H1 (cell line): ENCODE data around the gene ZNF281. TPM values are rescaled to one million over a fixed set of nuclear protein-coding genes. Genes with fewer than 3 reads are reported as not detected.

Experiments
- CTCF ChIA-PET: fragments of 300-600 bp; sonication (Branson Sonifier 250); formaldehyde crosslinking; loops from one replicate; lab custom pipeline; 2021; ENCODE audit not compliant: partially characterized antibody; lab: Charles Lee
- POLR2A ChIA-PET: fragments of 300-600 bp; sonication (Branson Sonifier 250); formaldehyde crosslinking; loops from one replicate; lab custom pipeline; 2021; ENCODE audit warnings: inconsistent platforms; ENCODE audit not compliant: partially characterized antibody; lab: Charles Lee
- DNase-seq, 2 experiments: peaks; one replicate each; pipeline versions ENCODE4 v3.0.0 to v3.0.0-alpha.2; 2010 to 2022; ENCODE audit warnings: low spot score in 2 of 2, low read depth in 1 of 2, mixed read lengths in 1 of 2
- FAIRE-seq: peaks from 2 replicates; lab custom pipeline; 2011; peaks lifted over from hg19 to GRCh38; lab: Jason Lieb, UNC
- H2AFZ ChIP-seq: 2 replicates; pipeline ENCODE4 v1.8.1; 2012; ENCODE audit warnings: low read length, inconsistent platforms
- H2AK5ac ChIP-seq: 2 replicates; pipeline ENCODE4 v1.6.1; 2013; ENCODE audit warnings: low read depth, low read length
- H2BK120ac ChIP-seq: replicated peaks from 2 replicates; pipeline ENCODE3; 2013; ENCODE audit warnings: low read depth, low read length, inconsistent platforms
- H2BK12ac ChIP-seq: 2 replicates; pipeline ENCODE4 v1.6.1; 2013; ENCODE audit warnings: low read depth, low read length
- H2BK15ac ChIP-seq: 2 replicates; pipeline ENCODE4 v1.6.1; 2013; ENCODE audit warnings: low read length
- H2BK20ac ChIP-seq: 2 replicates; pipeline ENCODE4 v1.6.1; 2013; ENCODE audit warnings: low read length
- H2BK5ac ChIP-seq: 2 replicates; pipeline ENCODE4 v1.6.1; 2013; ENCODE audit warnings: low read depth, low read length
- H3K14ac ChIP-seq: 2 replicates; pipeline ENCODE4 v1.6.1; 2013; ENCODE audit warnings: inconsistent platforms; ENCODE audit not compliant: insufficient read length
- H3K18ac ChIP-seq: 2 replicates; pipeline ENCODE4 v1.6.1; 2013; ENCODE audit warnings: low read length; ENCODE audit errors: extremely low read depth
- H3K23ac ChIP-seq: 2 replicates; pipeline ENCODE4 v1.6.1; 2013; ENCODE audit warnings: inconsistent platforms; ENCODE audit not compliant: insufficient read length
- H3K23me2 ChIP-seq: 2 replicates; pipeline ENCODE4 v1.6.1; 2013; ENCODE audit warnings: low read depth, low read length
- H3K27ac ChIP-seq: 2 replicates; pipeline ENCODE4 v1.6.1; 2011; ENCODE audit warnings: low read depth, low read length, inconsistent platforms
- H3K27me3 ChIP-seq, 4 experiments: replicated peaks in 1 of 4; 1 replicate in 1 of 4; 2 replicates in 3 of 4; pipeline versions ENCODE4 v1.6.1 to v1.8.1; 2011 to 2013; ENCODE audit warnings: low read length in 3 of 4, mild to moderate bottlenecking in 3 of 4, inconsistent platforms in 2 of 4, mixed read lengths in 2 of 4, moderate library complexity in 1 of 4; ENCODE audit not compliant: control insufficient read depth in 3 of 4, insufficient read depth in 3 of 4; ENCODE audit errors: extremely low read depth in 1 of 4
- H3K36me3 ChIP-seq, 4 experiments: 2 replicates each; pipeline versions ENCODE4 v1.6.1 to v1.8.1; 2011 to 2013; ENCODE audit warnings: mild to moderate bottlenecking in 4 of 4, low read length in 3 of 4, moderate library complexity in 2 of 4, control low read depth in 1 of 4, inconsistent platforms in 1 of 4; ENCODE audit not compliant: insufficient read depth in 4 of 4, control insufficient read depth in 2 of 4
- H3K4ac ChIP-seq: replicated peaks from 2 replicates; pipeline ENCODE3; 2013; ENCODE audit warnings: low read length, low read depth, mixed read lengths, inconsistent platforms; ENCODE audit not compliant: insufficient read length
- H3K4me1 ChIP-seq, 4 experiments: replicated peaks in 1 of 4; 1 replicate in 1 of 4; 2 replicates in 3 of 4; pipeline versions ENCODE4 v1.6.1 to v1.8.1; 2011 to 2013; ENCODE audit warnings: low read length in 3 of 4, inconsistent platforms in 2 of 4, mixed read lengths in 1 of 4; ENCODE audit not compliant: insufficient read depth in 4 of 4, control insufficient read depth in 3 of 4
- H3K4me2 ChIP-seq, 2 experiments: 2 replicates each; pipeline versions ENCODE4 v1.6.1 to v1.8.1; 2011 to 2013; ENCODE audit warnings: low read depth in 2 of 2, low read length in 2 of 2, control low read depth in 1 of 2, inconsistent platforms in 1 of 2, mild to moderate bottlenecking in 1 of 2; ENCODE audit not compliant: insufficient read depth in 1 of 2
- H3K4me3 ChIP-seq, 4 experiments: fragments of 200-600, 300-600 bp in 1 of 4; sonication (generic), shearing (Covaris generic), sonication (Bioruptor Twin) in 1 of 4; 2 replicates each; pipeline versions ENCODE4 v1.5.1 to v1.8.1; 2011 to 2016; ENCODE audit warnings: low read length in 4 of 4, low read depth in 3 of 4, control low read depth in 2 of 4, inconsistent platforms in 2 of 4, mild to moderate bottlenecking in 2 of 4, mixed read lengths in 1 of 4, moderate library complexity in 1 of 4; ENCODE audit not compliant: insufficient read depth in 2 of 4; ENCODE audit errors: extremely low read depth in 1 of 4
- H3K56ac ChIP-seq: replicated peaks from 2 replicates; pipeline ENCODE3; 2013; ENCODE audit warnings: low read depth, mild to moderate bottlenecking, mixed read lengths, low read length, inconsistent platforms; ENCODE audit not compliant: insufficient read length
- H3K79me1 ChIP-seq: 2 replicates; pipeline ENCODE4 v1.6.1; 2013; ENCODE audit warnings: low read depth, low read length, control low read depth
- H3K79me2 ChIP-seq, 2 experiments: 2 replicates each; pipeline versions ENCODE4 v1.6.1 to v1.8.1; 2012 to 2013; ENCODE audit warnings: low read length in 2 of 2, mild to moderate bottlenecking in 2 of 2, inconsistent platforms in 1 of 2; ENCODE audit not compliant: insufficient read depth in 2 of 2, control insufficient read depth in 1 of 2
- H3K9ac ChIP-seq, 4 experiments: replicated peaks in 1 of 4; 1 replicate in 1 of 4; 2 replicates in 3 of 4; pipeline versions ENCODE4 v1.6.1 to v1.8.1; 2011 to 2013; ENCODE audit warnings: low read depth in 3 of 4, low read length in 3 of 4, control low read depth in 2 of 4, mild to moderate bottlenecking in 2 of 4, moderate library complexity in 2 of 4, inconsistent platforms in 1 of 4; ENCODE audit errors: extremely low read depth in 1 of 4
- H3K9me3 ChIP-seq, 2 experiments: 2 replicates each; pipeline versions ENCODE4 v1.6.1 to v1.8.1; 2012 to 2013; ENCODE audit warnings: mild to moderate bottlenecking in 2 of 2, moderate library complexity in 2 of 2, control low read depth in 1 of 2, inconsistent platforms in 1 of 2, low read depth in 1 of 2, low read length in 1 of 2, mixed read lengths in 1 of 2; ENCODE audit not compliant: insufficient read depth in 2 of 2
- H4K20me1 ChIP-seq, 2 experiments: replicated peaks in 1 of 2; 2 replicates each; pipeline versions ENCODE3 to v1.8.1; 2011 to 2013; ENCODE audit warnings: inconsistent platforms in 2 of 2, low read length in 2 of 2, mild to moderate bottlenecking in 1 of 2; ENCODE audit not compliant: insufficient read depth in 2 of 2, control insufficient read depth in 1 of 2
- H4K5ac ChIP-seq: 2 replicates; pipeline ENCODE4 v1.6.1; 2013; ENCODE audit warnings: low read length, low read depth, mixed read lengths, inconsistent platforms; ENCODE audit not compliant: insufficient read length
- H4K8ac ChIP-seq: 2 replicates; pipeline ENCODE4 v1.8.0; 2013; ENCODE audit warnings: mild to moderate bottlenecking, moderate library complexity, low read length, inconsistent platforms; ENCODE audit not compliant: insufficient read depth; ENCODE audit errors: extremely low read depth
- H4K91ac ChIP-seq: replicated peaks from 2 replicates; pipeline ENCODE3; 2013; ENCODE audit warnings: low read length, mixed read lengths, inconsistent platforms; ENCODE audit not compliant: insufficient read length
- BRCA1 ChIP-seq: IDR thresholded peaks from 2 replicates; pipeline ENCODE4 v1.6.1; 2012; ENCODE audit warnings: low read depth, low read length, improper control_type of control experiment
- CBX8 ChIP-seq: fragments of 300-800, 300-1000 bp; sonication (generic); IDR thresholded peaks from 2 replicates; pipeline ENCODE4 v1.7.1; 2016; ENCODE audit warnings: low read depth, low read length, borderline replicate concordance
- CEBPB ChIP-seq: IDR thresholded peaks from 2 replicates; pipeline ENCODE4 v1.6.1; 2012; ENCODE audit warnings: low read depth, low read length
- JUND ChIP-seq: IDR thresholded peaks from 2 replicates; pipeline ENCODE4 v1.6.1; 2011; ENCODE audit warnings: mild to moderate bottlenecking, improper control_type of control experiment, low read length
- WGBS, 2 experiments: shearing (Covaris generic) in 1 of 2; methylation state at CpG; one replicate each; pipeline versions ENCODE4 v1.1.6 to v1.1.7; 2013 to 2015; ENCODE audit warnings: low lambda C conversion rate in 2 of 2, mixed read lengths in 2 of 2, inconsistent platforms in 1 of 2, low coverage in 1 of 2, missing lambda C conversion rate in 1 of 2; ENCODE audit not compliant: insufficient replicate concordance in 2 of 2, insufficient coverage in 1 of 2, insufficient read length in 1 of 2; ENCODE audit errors: extremely low coverage in 1 of 2, missing lambda C conversion rate in 1 of 2; 5-methylcytosine and 5-hydroxymethylcytosine counted together
- polyA plus RNA-seq, 7 experiments: library from polyadenylated mRNA; depleted of rRNA in 3 of 7; stranded (reverse) in 5 of 7; unstranded in 2 of 7; fragments of >200 nt in 5 of 7; fragments of 200-250 nt in 2 of 7; gene quantifications; 1 replicate in 5 of 7; 2 replicates in 1 of 7; 4 replicates in 1 of 7; pipeline versions ENCODE4 v1.2.1 to v1.2.3, GENCODE V29; 2011 to 2013; ENCODE audit warnings: missing spikeins in 2 of 7, mixed read lengths in 2 of 7
- total RNA-seq: library from RNA; stranded (reverse); fragmentation: NEBNext Ultra II Directional; extraction: Animal tissue kit (Norgen Biotek cat#: 25700); gene quantifications from 2 replicates; pipeline ENCODE4 v1.2.1, GENCODE V29; 2021

The ZNF281 gene
- total and polyA plus RNA-seq, 2 of the 8 experiments (the other 6 are each of a cell fraction or from before 2014, with no cell fraction given), result 19.5 to 61.4 TPM

DNA sequence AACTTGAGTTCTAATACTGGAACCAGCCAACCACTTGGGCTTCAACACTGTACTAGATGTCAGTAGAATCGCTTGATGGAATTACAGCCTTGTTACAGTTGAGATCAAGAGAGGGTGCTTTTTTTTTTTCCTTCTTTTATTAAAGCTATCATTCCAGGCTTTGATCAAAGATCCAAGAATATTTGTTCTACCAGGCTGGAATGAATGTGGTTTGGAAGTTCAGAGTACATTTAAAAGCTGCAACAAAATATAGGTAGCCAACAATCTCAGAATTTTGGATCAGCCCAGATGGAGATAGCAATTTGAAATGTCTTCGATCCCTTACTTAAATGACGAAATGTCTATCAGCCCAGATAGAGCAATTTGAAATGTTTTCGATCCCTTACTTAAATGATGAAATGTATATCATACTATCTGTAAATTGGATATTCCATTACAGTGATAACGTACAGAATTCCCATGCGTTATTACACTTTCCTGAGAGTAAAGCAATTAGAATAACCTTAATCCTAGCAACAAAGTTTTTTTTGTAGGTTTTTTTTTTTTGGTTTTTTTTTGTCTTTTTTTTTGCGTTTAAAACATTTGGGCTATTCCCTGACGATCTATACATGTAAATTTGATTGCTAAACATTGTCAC, 3.6 kb downstream of the ZNF281 start:
- Histone ChIP-seq H3K4me2 (peak overlapping the region; percentile 61 to 83), H3K9ac (no peak overlapping the region), H3K18ac (no peak overlapping the region), H3K79me2 (peaks cover 35 to 85% of the 10 kb centered on the region in 2 experiments), H3K4ac (no peak overlapping the region), H2BK15ac (no peak overlapping the region), H4K8ac (no peak overlapping the region), H2AK5ac (no peak overlapping the region), H3K9me3 (no peaks in the 10 kb centered on the region), H2BK12ac (no peak overlapping the region), H2AFZ (no peak overlapping the region), H2BK5ac (no peak overlapping the region), H4K91ac (no peak overlapping the region), H3K79me1 (no peaks in the 10 kb centered on the region), H3K36me3 (peaks cover 8 to 69% (median 22%) of the 10 kb centered on the region in 4 experiments), H3K23ac (no peak overlapping the region), H3K4me1 (peaks cover 2 to 11% (median 8%) of the 10 kb centered on the region in 4 experiments; a peak in 6 of 7 replicates), H3K23me2 (peaks cover 10% of the 10 kb centered on the region), H3K4me3 (peak overlapping the region; percentile 11 to 76 (median 19); a peak in 6 of 8 replicates), H4K5ac (no peak overlapping the region), H3K56ac (no peak overlapping the region), H3K27ac (no peak overlapping the region), H3K14ac (no peak overlapping the region), H4K20me1 (peaks cover 11 to 23% of the 10 kb centered on the region in 2 experiments), H3K27me3 (no peaks in the 10 kb centered on the region), H2BK20ac (no peak overlapping the region), H2BK120ac (no peak overlapping the region)
- POLR2A ChIA-PET, result interaction anchor here (0.7 to 1.5 kb wide), 4 partner anchors 10 to 41 kb away, joined by 3 to 6 read pairs (median 3); no protein-coding TSS in a partner anchor
- CTCF ChIA-PET, result no interaction called here
- TF ChIP-seq JUND (no peak), CEBPB (peak; percentile 37), BRCA1 (no peak), CBX8 (no peak)
- FAIRE-seq (no peak), DNase-seq (no peak)
- WGBS, 2 experiments, result 81% methylated on average over 8 of the region's 8 CpGs; no CpG with 5 or more reads in 1 of the 2 experiments
